Osteoblast (primary cell): ENCODE measurements around the gene KDM5C. TPM values are rescaled to one million over a fixed set of nuclear protein-coding genes. Genes with fewer than 3 reads are reported as not detected.

Experiments used
- DNase-seq: peaks from one replicate; pipeline ENCODE4 v3.0.0; 2011; ENCODE audit warnings: low spot score, mixed read lengths; ENCODE audit not compliant: insufficient read length; ENCODE audit errors: missing footprints
- H2AFZ ChIP-seq: 2 replicates; pipeline ENCODE4 v1.6.0; 2011; ENCODE audit warnings: mild to moderate bottlenecking, low read length
- H3K27ac ChIP-seq: 2 replicates; pipeline ENCODE4 v1.5.1; 2011; ENCODE audit warnings: mild to moderate bottlenecking, low read depth, low read length, moderate library complexity
- H3K27me3 ChIP-seq: 2 replicates; pipeline ENCODE4 v1.6.0; 2012; ENCODE audit warnings: mild to moderate bottlenecking, control low read depth, inconsistent platforms, low read length, moderate library complexity; ENCODE audit not compliant: insufficient read depth
- H3K36me3 ChIP-seq: 2 replicates; pipeline ENCODE4 v1.5.1; 2011; ENCODE audit warnings: mild to moderate bottlenecking, low read length, control low read depth, moderate library complexity; ENCODE audit not compliant: insufficient read depth
- H3K4me1 ChIP-seq: 2 replicates; pipeline ENCODE4 v1.5.1; 2011; ENCODE audit warnings: mild to moderate bottlenecking, low read length, control low read depth, moderate library complexity; ENCODE audit not compliant: insufficient read depth
- H3K4me2 ChIP-seq: 2 replicates; pipeline ENCODE4 v1.6.0; 2011; ENCODE audit warnings: mild to moderate bottlenecking, low read length; ENCODE audit not compliant: insufficient read depth
- H3K4me3 ChIP-seq: fragments of 200-600 bp; sonication (generic); 3 replicates; pipeline ENCODE4 v1.5.1; 2012; ENCODE audit warnings: mild to moderate bottlenecking, low read length, inconsistent platforms; ENCODE audit not compliant: insufficient read depth
- H3K79me2 ChIP-seq: 2 replicates; pipeline ENCODE4 v1.6.0; 2012; ENCODE audit warnings: mild to moderate bottlenecking, low read length, control low read depth, inconsistent platforms; ENCODE audit not compliant: insufficient read depth
- H3K9me3 ChIP-seq: 2 replicates; pipeline ENCODE4 v1.5.1; 2011; ENCODE audit warnings: low read depth, low read length, control low read depth
- H4K20me1 ChIP-seq: 2 replicates; pipeline ENCODE4 v1.6.0; 2012; ENCODE audit warnings: mild to moderate bottlenecking, low read length, control low read depth; ENCODE audit not compliant: insufficient read depth
- total RNA-seq: library from RNA; depleted of rRNA; stranded (reverse); fragments of >200 nt; gene quantifications from 2 replicates; pipeline ENCODE4 v1.2.3, GENCODE V29; 2012
- TF ChIP-seq, protein P1 (sequence below): IDR thresholded peaks from 2 replicates; pipeline ENCODE4 v1.5.1; 2011; ENCODE audit warnings: mild to moderate bottlenecking, low read depth, low read length, moderate library complexity; ENCODE audit errors: extremely low read depth

The KDM5C gene
- total RNA-seq, 1 donor = 104 TPM

DNA sequence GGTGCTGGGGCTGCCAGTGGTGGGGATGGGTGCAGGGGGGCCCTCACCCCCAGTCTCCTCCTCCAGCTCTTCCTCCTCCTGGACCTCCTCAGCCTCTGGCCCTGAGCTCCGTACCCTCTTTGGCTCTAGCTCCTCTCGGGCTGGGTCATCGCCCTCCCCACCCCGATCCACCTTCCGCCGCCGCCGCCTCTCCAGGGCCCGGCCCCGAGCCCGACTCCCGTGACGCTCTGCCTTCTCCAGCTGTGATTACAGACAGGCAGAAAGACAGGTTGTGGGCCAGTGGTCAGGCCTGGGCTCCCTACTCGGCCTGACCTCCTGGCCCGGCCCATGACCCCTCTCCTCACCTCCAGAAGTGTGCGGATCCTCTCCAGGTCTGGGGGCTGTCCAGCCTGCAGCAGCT, 31.9 kb downstream of the KDM5C start:
- H3K4me1 ChIP-seq = no peaks in the 10 kb centered on the region
- peaks cover 53% of the 10 kb centered on the region for H3K36me3 ChIP-seq
- no peaks in the 10 kb centered on the region for H3K79me2 ChIP-seq
- no peak overlapping the region for H3K27ac ChIP-seq
- no peaks in the 10 kb centered on the region for H3K9me3 ChIP-seq
- no peak overlapping the region for H2AFZ ChIP-seq
- peaks cover 3% of the 10 kb centered on the region for H4K20me1 ChIP-seq
- no peak overlapping the region for H3K4me2 ChIP-seq
- TF ChIP-seq, protein P1, sequence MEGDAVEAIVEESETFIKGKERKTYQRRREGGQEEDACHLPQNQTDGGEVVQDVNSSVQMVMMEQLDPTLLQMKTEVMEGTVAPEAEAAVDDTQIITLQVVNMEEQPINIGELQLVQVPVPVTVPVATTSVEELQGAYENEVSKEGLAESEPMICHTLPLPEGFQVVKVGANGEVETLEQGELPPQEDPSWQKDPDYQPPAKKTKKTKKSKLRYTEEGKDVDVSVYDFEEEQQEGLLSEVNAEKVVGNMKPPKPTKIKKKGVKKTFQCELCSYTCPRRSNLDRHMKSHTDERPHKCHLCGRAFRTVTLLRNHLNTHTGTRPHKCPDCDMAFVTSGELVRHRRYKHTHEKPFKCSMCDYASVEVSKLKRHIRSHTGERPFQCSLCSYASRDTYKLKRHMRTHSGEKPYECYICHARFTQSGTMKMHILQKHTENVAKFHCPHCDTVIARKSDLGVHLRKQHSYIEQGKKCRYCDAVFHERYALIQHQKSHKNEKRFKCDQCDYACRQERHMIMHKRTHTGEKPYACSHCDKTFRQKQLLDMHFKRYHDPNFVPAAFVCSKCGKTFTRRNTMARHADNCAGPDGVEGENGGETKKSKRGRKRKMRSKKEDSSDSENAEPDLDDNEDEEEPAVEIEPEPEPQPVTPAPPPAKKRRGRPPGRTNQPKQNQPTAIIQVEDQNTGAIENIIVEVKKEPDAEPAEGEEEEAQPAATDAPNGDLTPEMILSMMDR = no peak
- no peaks in the 10 kb centered on the region for H3K27me3 ChIP-seq
- H3K4me3 ChIP-seq = no peak overlapping the region
- DNase-seq = no peak

DNA sequence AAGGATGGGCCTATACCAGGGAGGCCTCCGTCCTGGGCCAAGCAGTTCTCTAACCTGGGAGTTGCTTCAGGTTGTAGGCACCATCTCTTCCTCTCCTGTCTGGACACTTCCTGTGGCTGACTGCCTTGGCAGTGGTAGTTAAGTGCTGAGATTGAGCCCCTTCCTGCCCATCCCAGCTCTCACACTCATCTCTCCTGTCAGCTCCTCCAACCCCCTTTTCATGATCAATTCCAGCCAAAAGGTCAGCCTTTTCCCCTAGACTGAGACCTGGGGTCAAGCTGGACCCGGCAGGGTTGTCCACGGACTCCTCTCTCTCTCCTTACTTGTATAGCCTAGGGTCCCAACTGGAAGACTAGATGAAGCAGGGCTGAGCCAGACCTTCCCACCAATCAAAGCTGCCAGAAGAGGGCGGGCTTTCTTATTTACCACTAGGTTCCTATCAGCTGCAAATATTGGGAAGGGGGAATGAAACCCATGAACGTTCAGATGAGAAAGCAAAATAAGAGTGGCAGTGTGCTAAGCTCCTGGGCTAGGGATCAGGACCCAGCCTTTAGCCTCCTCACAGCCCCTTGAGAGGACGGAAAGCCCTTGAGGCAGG, 34.5 kb downstream of the KDM5C start:
- peaks cover 27% of the 10 kb centered on the region for H3K36me3 ChIP-seq
- DNase-seq = no peak
- no peak overlapping the region for H3K27ac ChIP-seq
- TF ChIP-seq, protein P1 = peak; percentile 27
- no peak overlapping the region for H3K4me2 ChIP-seq
- H4K20me1 ChIP-seq = no peaks in the 10 kb centered on the region
- peaks cover 8% of the 10 kb centered on the region for H3K4me1 ChIP-seq
- H3K4me3 ChIP-seq = no peak overlapping the region
- H3K79me2 ChIP-seq = no peaks in the 10 kb centered on the region
- H2AFZ ChIP-seq = no peak overlapping the region
- no peaks in the 10 kb centered on the region for H3K27me3 ChIP-seq
- H3K9me3 ChIP-seq = no peaks in the 10 kb centered on the region

DNA sequence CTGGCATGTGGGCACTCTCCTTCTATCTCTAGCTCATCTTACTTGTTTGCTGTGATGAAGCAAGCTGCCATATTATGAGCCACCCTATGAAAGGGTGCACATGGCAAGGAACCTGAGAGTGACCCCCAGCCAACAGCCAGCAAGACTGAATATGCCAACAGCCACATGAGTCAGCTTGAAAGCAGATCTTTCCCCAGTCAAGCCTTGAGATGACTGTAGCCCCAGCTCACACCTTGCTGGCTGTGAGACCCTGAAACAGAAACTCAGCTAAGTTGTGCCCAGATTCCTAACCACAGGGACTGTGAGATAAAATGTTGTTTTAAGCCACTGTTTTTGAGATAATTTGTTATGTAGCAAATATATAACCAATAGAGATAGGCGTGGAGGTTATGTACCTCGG, 36.2 kb downstream of the KDM5C start:
- Histone ChIP-seq H3K4me2 (no peak overlapping the region), H3K79me2 (no peaks in the 10 kb centered on the region)

DNA sequence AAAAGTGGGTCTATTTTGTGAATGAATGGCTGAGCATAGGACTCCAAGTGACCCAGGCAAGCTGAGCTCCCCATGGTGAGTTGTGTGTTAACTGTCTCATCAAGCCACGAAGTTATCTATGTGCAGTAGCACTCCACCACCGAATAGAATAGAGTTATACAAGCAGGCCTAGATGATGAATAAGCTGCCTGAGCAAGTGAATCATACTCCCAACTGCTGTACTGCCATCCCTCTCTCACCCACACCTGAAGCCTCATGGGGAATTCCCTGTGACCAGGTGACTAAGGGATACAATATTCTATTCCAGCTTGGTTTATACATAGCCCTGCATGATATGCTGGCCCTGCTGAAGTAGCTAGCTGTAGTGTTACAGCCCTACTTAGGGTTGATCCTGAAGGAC, 38.7 kb downstream of the KDM5C start:
- no peak for DNase-seq
- H3K4me1 ChIP-seq = peaks cover 19% of the 10 kb centered on the region
- no peak overlapping the region for H2AFZ ChIP-seq
- no peaks in the 10 kb centered on the region for H3K9me3 ChIP-seq
- H3K4me2 ChIP-seq = no peak overlapping the region
- H4K20me1 ChIP-seq = no peaks in the 10 kb centered on the region
- no peak overlapping the region for H3K27ac ChIP-seq
- H3K79me2 ChIP-seq = no peaks in the 10 kb centered on the region
- no peaks in the 10 kb centered on the region for H3K36me3 ChIP-seq
- no peak overlapping the region for H3K4me3 ChIP-seq
- TF ChIP-seq, protein P1 = no peak
- H3K27me3 ChIP-seq = no peaks in the 10 kb centered on the region

More for the DNA sequence above, 36.2 kb downstream of the KDM5C start:
- Histone ChIP-seq H4K20me1 (no peaks in the 10 kb centered on the region), H3K36me3 (peaks cover 10% of the 10 kb centered on the region), H2AFZ (no peak overlapping the region), H3K27ac (no peak overlapping the region), H3K4me3 (no peak overlapping the region), H3K9me3 (no peaks in the 10 kb centered on the region), H3K4me1 (peaks cover 19% of the 10 kb centered on the region), H3K27me3 (no peaks in the 10 kb centered on the region)
- TF ChIP-seq, protein P1 = no peak
- no peak for DNase-seq
